Measurements from ENCODE around the gene ZC3H10.

GRCh38 chr12:56086096-56086495, 32.0 kb upstream of the ZC3H10 start:
- TF ChIP-seq CTCF (conservative IDR thresholded peaks at IDR 0.05 in 1 of 2, IDR thresholded peaks at IDR 0.05 in 1 of 2; ENCODE audit: extremely low read depth in 1 of 2, insufficient read depth in 1 of 2, low read depth in 1 of 2, low read length in 2 of 2): no peak
- no peak for TF ChIP-seq EZH2 (IDR thresholded peaks at IDR 0.05; ENCODE audit: borderline replicate concordance, low read length)

All from mammary epithelial cell (primary cell).